HG02571 (cell line): ENCODE results near the gene HSPE1.
"Not testable (repeated sequence)": the region's sequence is repeated elsewhere in the genome, so short reads cannot be mapped to it uniquely, and the experiment has no call there.

ENCODE experiments used
- ATAC-seq: cut with Tn5 transposase; IDR thresholded peaks from one replicate; pipeline ENCODE4 v1.9.1; 2021; ENCODE audit warnings: mild to moderate bottlenecking, moderate library complexity; ENCODE audit not compliant: unreplicated experiment

Gene HSPE1

GRCh38 chr2:197498235-197498936 is 1.8 kb upstream of the HSPE1 start:
- no peak for ATAC-seq

- ATAC-seq, result peak; percentile 20
Observed at GRCh38 chr2:197498937-197499593, 1.1 kb upstream of the HSPE1 start.

- ATAC-seq, result peak; percentile 3
Observed at GRCh38 chr2:197500503-197501131, 438 bp downstream of the HSPE1 start.

GRCh38 chr2:197502201-197502600 is 2.0 kb downstream of the HSPE1 start:
- no peak for ATAC-seq

GRCh38 chr2:197502685-197503084 is 2.5 kb downstream of the HSPE1 start:
- ATAC-seq, result no peak

GRCh38 chr2:197504000-197504399 is 3.8 kb downstream of the HSPE1 start:
- no peak for ATAC-seq

GRCh38 chr2:197504512-197504911 is 4.3 kb downstream of the HSPE1 start:
- ATAC-seq, result no peak

GRCh38 chr2:197506658-197507057 is 6.5 kb downstream of the HSPE1 start:
- no peak for ATAC-seq

- ATAC-seq, result no peak
Observed at GRCh38 chr2:197513915-197514314, 13.7 kb downstream of the HSPE1 start.

GRCh38 chr2:197514754-197515153 is 14.6 kb downstream of the HSPE1 start:
- ATAC-seq, result no peak

GRCh38 chr2:197515315-197515738 is 15.1 kb downstream of the HSPE1 start:
- ATAC-seq, result peak; percentile 2

GRCh38 chr2:197515739-197516392 is 15.7 kb downstream of the HSPE1 start, which contains the start of gene MOB4:
Gene MOB4, plus strand, starts transcription at chr2:197516066. Its CDS starts 21 bp downstream, at chr2:197516087.
- ATAC-seq, result peak; percentile 94

GRCh38 chr2:197516393-197516761 is 16.2 kb downstream of the HSPE1 start:
- peak; percentile 9 for ATAC-seq

- ATAC-seq, result no peak
Observed at GRCh38 chr2:197517150-197517549, 17.0 kb downstream of the HSPE1 start.

GRCh38 chr2:197538412-197538811 is 38.2 kb downstream of the HSPE1 start:
- no peak for ATAC-seq

GRCh38 chr2:197539734-197540133 is 39.6 kb downstream of the HSPE1 start:
- no peak for ATAC-seq

GRCh38 chr2:197543206-197543605 is 43.0 kb downstream of the HSPE1 start:
- ATAC-seq, result no peak

- ATAC-seq, result no peak
Observed at GRCh38 chr2:197547163-197547900, 47.2 kb downstream of the HSPE1 start.

GRCh38 chr2:197548582-197548981 is 48.4 kb downstream of the HSPE1 start:
- ATAC-seq, result no peak

- not testable (repeated sequence) for ATAC-seq
Observed at GRCh38 chr2:197551260-197551659, 51.1 kb downstream of the HSPE1 start.
